H7 (cell line): Measurements from ENCODE around the gene ZNF750. TPM values are rescaled to one million over a fixed set of nuclear protein-coding genes. Genes with fewer than 3 reads are reported as not detected.
"Not testable (repeated sequence)": the region's sequence is repeated elsewhere in the genome, so short reads cannot be mapped to it uniquely, and the experiment has no call there.

ENCODE experiments used
- DNase-seq: peaks from one replicate; pipeline ENCODE4 v3.0.0; 2012
- H3K27me3 ChIP-seq: 2 replicates; pipeline ENCODE4 v1.6.0; 2011; ENCODE audit warnings: mild to moderate bottlenecking, low read length; ENCODE audit not compliant: control insufficient read depth, insufficient read depth
- H3K36me3 ChIP-seq: replicated peaks from 2 replicates; pipeline ENCODE4 v1.5.1; 2011; ENCODE audit warnings: low read length; ENCODE audit not compliant: control insufficient read depth, insufficient read depth
- H3K4me3 ChIP-seq: 2 replicates; pipeline ENCODE4 v1.5.1; 2011; ENCODE audit warnings: low read depth, mild to moderate bottlenecking, control low read depth, low read length, moderate library complexity; ENCODE audit not compliant: insufficient read depth
- total RNA-seq: library from RNA; depleted of rRNA; stranded (reverse); fragments of >200 nt; shearing (Covaris generic); gene quantifications from 2 replicates; pipeline ENCODE4 v1.2.3, GENCODE V29; 2014

ZNF750 gene
- total RNA-seq, 1 experiment from 2014 or later, result not detected

GRCh38 chr17:82798752-82799151, 41.1 kb downstream of the ZNF750 start:
- Histone ChIP-seq H3K4me3 (no peak overlapping the region), H3K36me3 (peaks cover 6% of the 10 kb centered on the region), H3K27me3 (no peaks in the 10 kb centered on the region)
- no peak for DNase-seq

GRCh38 chr17:82797061-82797460, 42.8 kb downstream of the ZNF750 start:
- H3K4me3 ChIP-seq, result no peak overlapping the region
- DNase-seq, result no peak
- no peaks in the 10 kb centered on the region for H3K27me3 ChIP-seq
- peaks cover 6% of the 10 kb centered on the region for H3K36me3 ChIP-seq

- Histone ChIP-seq H3K4me3 (no peak overlapping the region), H3K36me3 (peaks cover 5% of the 10 kb centered on the region), H3K27me3 (no peaks in the 10 kb centered on the region)
- no peak for DNase-seq
Measured at GRCh38 chr17:82795615-82796014, 44.2 kb downstream of the ZNF750 start.

- peaks cover 3% of the 10 kb centered on the region for H3K36me3 ChIP-seq
- no peak for DNase-seq
- H3K27me3 ChIP-seq, result no peaks in the 10 kb centered on the region
- H3K4me3 ChIP-seq, result no peak overlapping the region
Measured at GRCh38 chr17:82794781-82795482, 44.9 kb downstream of the ZNF750 start.

- no peak for DNase-seq
- H3K4me3 ChIP-seq, result no peak overlapping the region
- H3K36me3 ChIP-seq, result peaks cover 3% of the 10 kb centered on the region
- H3K27me3 ChIP-seq, result no peaks in the 10 kb centered on the region
Measured at GRCh38 chr17:82793974-82794630, 45.7 kb downstream of the ZNF750 start.

- Histone ChIP-seq H3K4me3 (no peak overlapping the region), H3K27me3 (no peaks in the 10 kb centered on the region)
- DNase-seq, result no peak
Measured at GRCh38 chr17:82791532-82791931, 48.3 kb downstream of the ZNF750 start.

GRCh38 chr17:82790391-82790790, 49.4 kb downstream of the ZNF750 start:
- Histone ChIP-seq H3K36me3 (peaks cover 1% of the 10 kb centered on the region), H3K4me3 (no peak overlapping the region)

More at GRCh38 chr17:82791532-82791931, 48.3 kb downstream of the ZNF750 start:
- peaks cover 1% of the 10 kb centered on the region for H3K36me3 ChIP-seq

GRCh38 chr17:82789806-82790205, 50.0 kb downstream of the ZNF750 start:
- Histone ChIP-seq H3K27me3 (no peaks in the 10 kb centered on the region), H3K36me3 (peaks cover 1% of the 10 kb centered on the region), H3K4me3 (no peak overlapping the region)
- no peak for DNase-seq

More at GRCh38 chr17:82790391-82790790, 49.4 kb downstream of the ZNF750 start:
- no peak for DNase-seq
- no peaks in the 10 kb centered on the region for H3K27me3 ChIP-seq

- Histone ChIP-seq H3K36me3 (peaks cover 4% of the 10 kb centered on the region), H3K4me3 (no peak overlapping the region), H3K27me3 (no peaks in the 10 kb centered on the region)
- no peak for DNase-seq
Measured at GRCh38 chr17:82789051-82789592, 50.7 kb downstream of the ZNF750 start.

- no peaks in the 10 kb centered on the region for H3K27me3 ChIP-seq
- H3K36me3 ChIP-seq, result peaks cover 6% of the 10 kb centered on the region
- DNase-seq, result no peak
- no peak overlapping the region for H3K4me3 ChIP-seq
Measured at GRCh38 chr17:82788206-82789001, 51.4 kb downstream of the ZNF750 start.

GRCh38 chr17:82787081-82787848, 52.6 kb downstream of the ZNF750 start:
- DNase-seq, result no peak
- Histone ChIP-seq H3K27me3 (no peaks in the 10 kb centered on the region), H3K4me3 (no peak overlapping the region), H3K36me3 (peaks cover 10% of the 10 kb centered on the region)

GRCh38 chr17:82786427-82786826, 53.4 kb downstream of the ZNF750 start:
- no peaks in the 10 kb centered on the region for H3K27me3 ChIP-seq
- no peak for DNase-seq
- H3K36me3 ChIP-seq, result peaks cover 14% of the 10 kb centered on the region
- H3K4me3 ChIP-seq, result no peak overlapping the region

GRCh38 chr17:82785581-82785980, 54.2 kb downstream of the ZNF750 start:
- not testable (repeated sequence) for H3K27me3 ChIP-seq, H3K4me3 ChIP-seq, DNase-seq
- peaks cover 14% of the 10 kb centered on the region for H3K36me3 ChIP-seq

- no peak overlapping the region for H3K4me3 ChIP-seq
Measured at GRCh38 chr17:82783498-82783897, 56.3 kb downstream of the ZNF750 start.

More at GRCh38 chr17:82783498-82783897, 56.3 kb downstream of the ZNF750 start:
- DNase-seq, result peak; percentile 17
- Histone ChIP-seq H3K36me3 (peaks cover 14% of the 10 kb centered on the region), H3K27me3 (no peaks in the 10 kb centered on the region)
